Subcutaneous adipose tissue (tissue), 4 donors: ENCODE data around the gene MMP12. TPM values are rescaled to one million over a fixed set of nuclear protein-coding genes. Genes with fewer than 3 reads are reported as not detected.

ENCODE experiments used
- CTCF ChIP-seq: fragments of 450-650 bp; IDR thresholded peaks from one replicate; pipeline ENCODE4 v1.5.1; 2016; ENCODE audit warnings: low read depth, mild to moderate bottlenecking, control low read depth, antibody characterized with exemption, moderate library complexity
- total RNA-seq, 4 donors: library from RNA; depleted of rRNA; stranded (reverse); fragments of >200 nt; gene quantifications; one replicate each; pipeline ENCODE4 v1.1.0, GENCODE V29; 2016

MMP12 gene
- total RNA-seq, 4 donors from 2014 or later = 17.0 TPM; not detected in 3

- TF ChIP-seq CTCF = no peak
These were observed 6.4 kb downstream of the MMP12 start for GRCh38 chr11:102868339-102868738.

GRCh38 chr11:102864724-102865123 lies 10.1 kb downstream of the MMP12 start:
- no peak for TF ChIP-seq CTCF

- no peak for TF ChIP-seq CTCF
These were observed 20.8 kb downstream of the MMP12 start for GRCh38 chr11:102853956-102854355.

- TF ChIP-seq CTCF = no peak
These were observed 21.7 kb downstream of the MMP12 start for GRCh38 chr11:102853055-102853454.

GRCh38 chr11:102850973-102851745 lies 23.6 kb downstream of the MMP12 start:
- no peak for TF ChIP-seq CTCF

GRCh38 chr11:102849311-102849710 lies 25.5 kb downstream of the MMP12 start:
- TF ChIP-seq CTCF = no peak

- TF ChIP-seq CTCF = no peak
These were observed 28.5 kb downstream of the MMP12 start for GRCh38 chr11:102846292-102846691.
